A673 (cell line): Measurements from ENCODE around the gene TMEM44. TPM values are rescaled to one million over a fixed set of nuclear protein-coding genes. Genes with fewer than 3 reads are reported as not detected.

Experiments used
- BruUV-seq: library from RNA; stranded (reverse); fragments of 400-500 nt; replicated peaks from 2 replicates; lab custom pipeline; 2021; lab: Mats Ljungman, UMichigan
- CTCF ChIA-PET: fragments of 300-600 bp; sonication (Branson Sonifier 250); formaldehyde crosslinking; loops from one replicate; lab custom pipeline; 2022; ENCODE audit warnings: antibody characterized with exemption; lab: Charles Lee
- POLR2A ChIA-PET: fragments of 300-600 bp; sonication (Branson Sonifier 250); formaldehyde crosslinking; loops from one replicate; lab custom pipeline; 2022; ENCODE audit warnings: antibody characterized with exemption; ENCODE audit not compliant: low non-redundant PET; lab: Charles Lee
- DNase-seq: peaks from one replicate; pipeline ENCODE4 v3.0.0-alpha.2; 2015; ENCODE audit warnings: low spot score
- H3K27ac ChIP-seq: fragments of 200-600 bp; sonication (generic); 2 replicates; pipeline ENCODE4 v1.5.1; 2016; ENCODE audit warnings: mixed run types, low read depth, mild to moderate bottlenecking, mixed read lengths, antibody characterized with exemption, low read length; ENCODE audit not compliant: poor library complexity, severe bottlenecking
- H3K27me3 ChIP-seq: fragments of 200-600 bp; sonication (generic); replicated peaks from 2 replicates; pipeline ENCODE4 v1.6.1; 2017; ENCODE audit warnings: mixed run types, low read depth, mild to moderate bottlenecking, mixed read lengths, antibody characterized with exemption, low read length; ENCODE audit not compliant: insufficient read depth, poor library complexity
- H3K36me3 ChIP-seq: fragments of 200-600 bp; sonication (generic); 2 replicates; pipeline ENCODE4 v1.6.1; 2016; ENCODE audit warnings: mixed run types, mild to moderate bottlenecking, mixed read lengths, antibody characterized with exemption, low read length; ENCODE audit not compliant: insufficient read depth, poor library complexity, severe bottlenecking
- H3K4me1 ChIP-seq: fragments of 200-600 bp; sonication (generic); 2 replicates; pipeline ENCODE4 v1.6.1; 2017; ENCODE audit warnings: mixed run types, mild to moderate bottlenecking, mixed read lengths, antibody characterized with exemption, low read length; ENCODE audit not compliant: insufficient read depth, poor library complexity, severe bottlenecking
- H3K4me3 ChIP-seq: fragments of 200-600 bp; sonication (generic); 2 replicates; pipeline ENCODE4 v1.5.1; 2016; ENCODE audit warnings: low read depth, mixed run types, mild to moderate bottlenecking, mixed read lengths, low read length; ENCODE audit not compliant: poor library complexity, severe bottlenecking
- H3K9me3 ChIP-seq: fragments of 200-600 bp; sonication (generic); 2 replicates; pipeline ENCODE4 v1.6.1; 2016; ENCODE audit warnings: mixed run types, low read depth, mild to moderate bottlenecking, mixed read lengths, antibody characterized with exemption, low read length; ENCODE audit not compliant: poor library complexity, severe bottlenecking
- EZH2 ChIP-seq: fragments of 200-600 bp; sonication (generic); IDR thresholded peaks from 2 replicates; pipeline ENCODE4 v1.6.1; 2017; ENCODE audit warnings: borderline replicate concordance, low read depth, mild to moderate bottlenecking, mixed read lengths, antibody characterized with exemption, low read length; ENCODE audit not compliant: poor library complexity, severe bottlenecking
- intact Hi-C: fragments of 100-400 bp; cut with micrococcal nuclease; formaldehyde crosslinking; loops from one replicate; pipeline ENCODE4 v1.10.0; 2022; ENCODE audit not compliant: unreplicated experiment
- total RNA-seq: library from RNA; stranded (reverse); gene quantifications from 2 replicates; pipeline ENCODE4 v1.2.3, GENCODE V29; 2021
- TF ChIP-seq, protein P1 (sequence below): fragments of 300-800, 200-600 bp; sonication (generic); conservative IDR thresholded peaks from 2 replicates; pipeline ENCODE4 v1.5.1; 2017; ENCODE audit warnings: low read depth, mild to moderate bottlenecking, antibody characterized with exemption, low read length, moderate library complexity, mixed read lengths

Gene TMEM44
- total RNA-seq, 1 experiment from 2014 or later: 20.9 TPM

DNA sequence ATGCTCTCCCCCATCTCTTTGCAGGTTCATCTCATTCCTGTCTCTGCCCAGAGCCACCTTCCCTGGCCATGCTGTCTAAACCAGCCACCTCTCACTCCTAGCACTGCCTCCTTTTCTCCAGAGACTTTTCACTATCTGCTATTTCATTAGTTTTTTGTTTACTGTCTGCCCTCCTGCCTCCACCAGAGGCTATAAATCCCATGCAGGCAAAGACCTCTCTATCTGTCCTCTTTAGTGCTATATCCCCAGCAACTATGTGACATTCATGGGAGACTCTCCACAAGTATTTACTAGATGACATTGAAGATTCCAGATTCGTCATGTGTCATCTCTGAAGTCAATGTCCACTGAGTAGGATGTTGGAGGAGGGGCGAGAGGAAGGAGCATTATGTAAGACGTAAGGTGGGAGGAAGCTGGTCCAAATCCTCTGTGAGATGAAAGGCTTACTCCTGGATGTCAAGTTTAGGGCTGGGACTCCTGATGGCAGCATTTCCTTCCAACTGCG lies 49.0 kb upstream of the TMEM44 start:
- no peak overlapping the region for H3K27ac ChIP-seq
- H3K4me1 ChIP-seq: peaks cover 6% of the 10 kb centered on the region
- ChIA-PET POLR2A (interaction anchor here (0.6 kb wide), 1 partner anchor 487 kb away, joined by 3 read pairs; no protein-coding TSS in a partner anchor), CTCF (interaction anchor here (0.6 to 1.7 kb wide), 13 partner anchors 10 to 860 kb away, joined by 3 to 18 read pairs (median 3); partner anchors contain the start of genes LSG1 and XXYLT1)
- no peaks in the 10 kb centered on the region for H3K27me3 ChIP-seq
- H3K9me3 ChIP-seq: no peaks in the 10 kb centered on the region
- TF ChIP-seq, protein P1, sequence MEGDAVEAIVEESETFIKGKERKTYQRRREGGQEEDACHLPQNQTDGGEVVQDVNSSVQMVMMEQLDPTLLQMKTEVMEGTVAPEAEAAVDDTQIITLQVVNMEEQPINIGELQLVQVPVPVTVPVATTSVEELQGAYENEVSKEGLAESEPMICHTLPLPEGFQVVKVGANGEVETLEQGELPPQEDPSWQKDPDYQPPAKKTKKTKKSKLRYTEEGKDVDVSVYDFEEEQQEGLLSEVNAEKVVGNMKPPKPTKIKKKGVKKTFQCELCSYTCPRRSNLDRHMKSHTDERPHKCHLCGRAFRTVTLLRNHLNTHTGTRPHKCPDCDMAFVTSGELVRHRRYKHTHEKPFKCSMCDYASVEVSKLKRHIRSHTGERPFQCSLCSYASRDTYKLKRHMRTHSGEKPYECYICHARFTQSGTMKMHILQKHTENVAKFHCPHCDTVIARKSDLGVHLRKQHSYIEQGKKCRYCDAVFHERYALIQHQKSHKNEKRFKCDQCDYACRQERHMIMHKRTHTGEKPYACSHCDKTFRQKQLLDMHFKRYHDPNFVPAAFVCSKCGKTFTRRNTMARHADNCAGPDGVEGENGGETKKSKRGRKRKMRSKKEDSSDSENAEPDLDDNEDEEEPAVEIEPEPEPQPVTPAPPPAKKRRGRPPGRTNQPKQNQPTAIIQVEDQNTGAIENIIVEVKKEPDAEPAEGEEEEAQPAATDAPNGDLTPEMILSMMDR: no peak
- no peak for TF ChIP-seq EZH2
- H3K36me3 ChIP-seq: no peaks in the 10 kb centered on the region
- intact Hi-C loops: loop anchor here (1.0 to 10.0 kb wide), 4 partner anchors 424 to 841 kb away; partner anchors contain the start of gene ACAP2
- no peak overlapping the region for H3K4me3 ChIP-seq
- no TSS peak for BruUV-seq
- DNase-seq: no peak

DNA sequence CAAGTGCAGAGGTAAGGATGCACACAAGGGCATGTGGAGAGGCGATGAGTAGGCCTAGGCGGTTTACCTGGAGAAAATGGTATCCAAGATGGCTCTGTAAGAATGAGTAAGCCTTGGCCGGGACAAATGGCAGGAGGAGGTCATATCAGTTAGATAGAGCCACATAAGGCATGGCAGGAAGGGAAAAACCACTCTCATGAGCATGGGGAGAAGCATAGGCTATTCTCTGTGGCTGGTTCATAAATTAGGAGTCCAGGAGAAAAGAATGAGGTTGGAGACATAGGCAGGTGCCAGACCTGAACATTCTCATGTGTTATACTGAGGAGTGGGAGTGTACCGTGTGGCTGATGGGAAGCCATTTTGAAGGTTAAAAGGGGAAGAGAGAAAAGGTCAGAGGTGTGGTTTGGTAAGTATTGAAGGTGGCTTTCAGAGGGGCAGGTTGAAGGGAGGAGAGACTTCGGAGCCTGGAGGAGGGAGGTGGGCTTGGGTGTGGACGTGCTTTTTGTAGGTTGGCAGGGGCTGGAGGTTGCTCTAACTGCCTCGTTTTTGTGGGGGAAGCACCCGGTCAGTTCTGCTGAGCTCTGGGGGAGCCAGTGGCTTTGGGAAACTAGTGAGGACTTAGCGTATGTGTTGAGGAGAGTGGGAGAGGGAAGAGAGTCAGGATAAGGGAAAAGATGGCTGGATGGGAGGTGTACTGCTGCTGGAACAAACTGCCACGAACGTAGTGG lies 47.8 kb upstream of the TMEM44 start:
- intact Hi-C loops: loop anchor here (10.0 kb wide), 1 partner anchor 764 kb away; the partner anchor contains the start of gene ACAP2
- POLR2A ChIA-PET: no interaction called here

DNA sequence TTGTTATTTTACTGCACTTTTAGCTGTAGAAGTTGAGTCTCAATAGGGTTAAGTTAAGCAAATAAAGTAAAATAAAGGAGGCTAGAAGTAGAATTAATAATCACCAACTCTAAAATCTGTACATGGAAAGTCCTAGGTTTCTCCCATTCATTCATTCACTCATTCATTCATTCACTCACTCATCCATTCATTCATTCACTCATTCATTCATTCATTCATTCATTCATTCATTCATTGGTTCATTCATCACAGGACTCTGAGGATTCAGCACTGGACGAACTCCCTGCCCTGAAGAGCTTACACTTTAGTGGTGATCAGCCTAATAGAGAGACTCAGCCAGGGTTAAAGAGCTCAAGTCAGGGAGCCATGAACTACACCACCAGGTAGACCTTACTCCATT lies 43.3 kb upstream of the TMEM44 start:
- BruUV-seq: no TSS peak
- Histone ChIP-seq H3K4me1 (peaks cover 12% of the 10 kb centered on the region), H3K27ac (no peak overlapping the region), H3K9me3 (no peaks in the 10 kb centered on the region), H3K27me3 (no peaks in the 10 kb centered on the region), H3K4me3 (no peak overlapping the region), H3K36me3 (no peaks in the 10 kb centered on the region)
- intact Hi-C loops: no loop called here
- DNase-seq: no peak
- ChIA-PET CTCF (no interaction called here), POLR2A (no interaction called here)
- TF ChIP-seq, protein P1: no peak
- no peak for TF ChIP-seq EZH2

More for the DNA sequence above, 47.8 kb upstream of the TMEM44 start:
- Histone ChIP-seq H3K4me1 (peaks cover 6% of the 10 kb centered on the region), H3K4me3 (no peak overlapping the region), H3K27ac (no peak overlapping the region), H3K9me3 (no peaks in the 10 kb centered on the region), H3K27me3 (no peaks in the 10 kb centered on the region), H3K36me3 (no peaks in the 10 kb centered on the region)
- TF ChIP-seq EZH2: no peak
- TF ChIP-seq, protein P1: no peak
- CTCF ChIA-PET: no interaction called here
- DNase-seq: no peak
- BruUV-seq: no TSS peak
